H9 (cell line): Measurements from ENCODE around the gene TMEM171. TPM values are rescaled to one million over a fixed set of nuclear protein-coding genes. Genes with fewer than 3 reads are reported as not detected.

Experiments used
- DNase-seq: peaks from one replicate; pipeline ENCODE4 v3.0.0-alpha.2; 2017
- H2AFZ ChIP-seq: one replicate; pipeline ENCODE4 v1.6.1; 2013; ENCODE audit warnings: mild to moderate bottlenecking, low read length, control low read depth, moderate library complexity
- H2AK5ac ChIP-seq: 2 replicates; pipeline ENCODE4 v1.6.1; 2013; ENCODE audit warnings: low read length, control low read depth, mixed read lengths; ENCODE audit not compliant: insufficient read length
- H2BK120ac ChIP-seq: one replicate; pipeline ENCODE4 v1.6.1; 2013; ENCODE audit warnings: low read depth, mild to moderate bottlenecking, low read length, control low read depth, inconsistent platforms; ENCODE audit not compliant: poor library complexity, severe bottlenecking
- H2BK12ac ChIP-seq: 2 replicates; pipeline ENCODE4 v1.6.1; 2013; ENCODE audit warnings: low read length, control low read depth, mixed read lengths, low read depth; ENCODE audit not compliant: insufficient read length
- H2BK15ac ChIP-seq: 2 replicates; pipeline ENCODE4 v1.6.1; 2013; ENCODE audit warnings: low read depth, low read length, control low read depth
- H2BK20ac ChIP-seq: one replicate; pipeline ENCODE4 v1.6.1; 2013; ENCODE audit warnings: low read depth, mild to moderate bottlenecking, low read length, control low read depth, inconsistent platforms; ENCODE audit not compliant: poor library complexity, severe bottlenecking
- H2BK5ac ChIP-seq: 2 replicates; pipeline ENCODE4 v1.6.1; 2013; ENCODE audit warnings: low read length, control low read depth, mixed read lengths; ENCODE audit not compliant: insufficient read length
- H3K14ac ChIP-seq: 2 replicates; pipeline ENCODE4 v1.6.1; 2013; ENCODE audit warnings: low read length, control low read depth; ENCODE audit not compliant: insufficient read depth
- H3K18ac ChIP-seq: 2 replicates; pipeline ENCODE4 v1.6.1; 2013; ENCODE audit warnings: low read depth, mild to moderate bottlenecking, mixed read lengths, low read length, control low read depth; ENCODE audit not compliant: insufficient read length
- H3K23ac ChIP-seq: 2 replicates; pipeline ENCODE4 v1.6.1; 2013; ENCODE audit warnings: low read length, control low read depth, mixed read lengths, low read depth; ENCODE audit not compliant: insufficient read length
- H3K23me2 ChIP-seq: 2 replicates; pipeline ENCODE4 v1.6.1; 2013; ENCODE audit warnings: low read depth, mild to moderate bottlenecking, mixed read lengths, low read length, control low read depth; ENCODE audit not compliant: insufficient read length, poor library complexity, severe bottlenecking
- H3K27ac ChIP-seq: 2 replicates; pipeline ENCODE4 v1.5.1; 2013; ENCODE audit warnings: low read length, control low read depth, mixed read lengths, low read depth; ENCODE audit not compliant: insufficient read length
- H3K27me3 ChIP-seq: 2 replicates; pipeline ENCODE4 v1.6.1; 2013; ENCODE audit warnings: low read length, control low read depth, inconsistent platforms; ENCODE audit not compliant: insufficient read depth
- H3K4ac ChIP-seq: 2 replicates; pipeline ENCODE4 v1.6.1; 2013; ENCODE audit warnings: low read depth, mild to moderate bottlenecking, control low read depth, inconsistent platforms, low read length, moderate library complexity
- H3K4me1 ChIP-seq: 2 replicates; pipeline ENCODE4 v1.6.1; 2013; ENCODE audit warnings: low read length, control low read depth, inconsistent platforms; ENCODE audit not compliant: insufficient read depth
- H3K4me2 ChIP-seq: 2 replicates; pipeline ENCODE4 v1.6.1; 2013; ENCODE audit warnings: low read length, control low read depth, mixed read lengths; ENCODE audit not compliant: insufficient read length, insufficient read depth
- H3K56ac ChIP-seq: 2 replicates; pipeline ENCODE4 v1.6.1; 2013; ENCODE audit warnings: low read depth, mild to moderate bottlenecking, mixed read lengths, low read length, control low read depth; ENCODE audit not compliant: insufficient read length
- H3K79me1 ChIP-seq: 2 replicates; pipeline ENCODE4 v1.6.1; 2013; ENCODE audit warnings: low read depth, mild to moderate bottlenecking, moderate library complexity, low read length, control low read depth, inconsistent platforms; ENCODE audit not compliant: insufficient read depth, poor library complexity, severe bottlenecking
- H3K79me2 ChIP-seq: 2 replicates; pipeline ENCODE4 v1.6.1; 2013; ENCODE audit warnings: low read length, control low read depth, inconsistent platforms; ENCODE audit not compliant: insufficient read depth
- H3K9ac ChIP-seq: 2 replicates; pipeline ENCODE4 v1.6.1; 2013; ENCODE audit warnings: low read length, control low read depth, mixed read lengths; ENCODE audit not compliant: insufficient read length; ENCODE audit errors: extremely low read depth
- H3K9me3 ChIP-seq: one replicate; pipeline ENCODE4 v1.6.1; 2013; ENCODE audit warnings: low read depth, low read length, inconsistent platforms; ENCODE audit not compliant: control insufficient read depth
- H3T11ph ChIP-seq: one replicate; pipeline ENCODE4 v1.6.1; 2013; ENCODE audit warnings: mild to moderate bottlenecking, low read length, control low read depth, inconsistent platforms
- H4K20me1 ChIP-seq: one replicate; pipeline ENCODE4 v1.6.1; 2013; ENCODE audit not compliant: control insufficient read depth, insufficient read length, insufficient read depth
- H4K5ac ChIP-seq: 2 replicates; pipeline ENCODE4 v1.6.1; 2013; ENCODE audit warnings: low read depth, mild to moderate bottlenecking, mixed read lengths, low read length, control low read depth; ENCODE audit not compliant: insufficient read length
- H4K8ac ChIP-seq: replicated peaks from 2 replicates; pipeline ENCODE4 v1.6.1; 2013; ENCODE audit warnings: low read length, control low read depth, mixed read lengths, low read depth; ENCODE audit not compliant: insufficient read length
- H4K91ac ChIP-seq: 2 replicates; pipeline ENCODE4 v1.6.1; 2013; ENCODE audit warnings: low read depth, mild to moderate bottlenecking, moderate library complexity, mixed read lengths, low read length, control low read depth; ENCODE audit not compliant: insufficient read length
- H3K27ac Mint-ChIP-seq, 3 experiments: 2 replicates in 2 of 3; 3 replicates in 1 of 3; pipeline ENCODE4 v1.8.0; 2020 to 2021; ENCODE audit warnings: mixed read lengths in 3 of 3, mild to moderate bottlenecking in 1 of 3, moderate library complexity in 1 of 3
- H3K27me3 Mint-ChIP-seq: 2 replicates; pipeline ENCODE4 v1.8.0; 2021; ENCODE audit warnings: low read depth, mild to moderate bottlenecking, moderate library complexity, mixed read lengths
- H3K36me3 Mint-ChIP-seq, 3 experiments: 2 replicates in 2 of 3; 3 replicates in 1 of 3; pipeline ENCODE4 v1.8.0; 2020 to 2021; ENCODE audit warnings: low read depth in 3 of 3, mixed read lengths in 3 of 3; ENCODE audit not compliant: insufficient read depth in 1 of 3
- H3K4me1 Mint-ChIP-seq, 2 experiments: 2 replicates each; pipeline ENCODE4 v1.8.0; 2020; ENCODE audit warnings: mixed read lengths in 2 of 2
- H3K4me3 Mint-ChIP-seq, 2 experiments: 2 replicates in 1 of 2; 3 replicates in 1 of 2; pipeline ENCODE4 v1.8.0; 2020 to 2021; ENCODE audit warnings: mild to moderate bottlenecking in 2 of 2, mixed read lengths in 2 of 2, moderate library complexity in 1 of 2
- H3K9me3 Mint-ChIP-seq, 2 experiments: 2 replicates in 1 of 2; 3 replicates in 1 of 2; pipeline ENCODE4 v1.8.0; 2020; ENCODE audit warnings: mild to moderate bottlenecking in 2 of 2, mixed read lengths in 2 of 2, moderate library complexity in 1 of 2
- WGBS: extraction: QIAGEN DNeasy Blood & Tissue Kit; methylation state at CpG from one replicate; pipeline ENCODE4 v1.1.7; 2013; ENCODE audit warnings: missing lambda C conversion rate, low lambda C conversion rate, mixed read lengths; ENCODE audit not compliant: insufficient read length; ENCODE audit errors: extremely low coverage; 5-methylcytosine and 5-hydroxymethylcytosine counted together
- total RNA-seq: library from RNA; stranded (reverse); gene quantifications from 2 replicates; pipeline ENCODE4 v1.2.1, GENCODE V29; 2021
- TF ChIP-seq, protein P1 (sequence below): fragments of 200-600 bp; sonication (generic); conservative IDR thresholded peaks from 3 replicates; pipeline ENCODE4 v1.8.0; 2021; ENCODE audit warnings: antibody characterized with exemption, mild to moderate bottlenecking

Gene TMEM171
- total RNA-seq, 1 experiment from 2014 or later: 0.42 TPM

DNA sequence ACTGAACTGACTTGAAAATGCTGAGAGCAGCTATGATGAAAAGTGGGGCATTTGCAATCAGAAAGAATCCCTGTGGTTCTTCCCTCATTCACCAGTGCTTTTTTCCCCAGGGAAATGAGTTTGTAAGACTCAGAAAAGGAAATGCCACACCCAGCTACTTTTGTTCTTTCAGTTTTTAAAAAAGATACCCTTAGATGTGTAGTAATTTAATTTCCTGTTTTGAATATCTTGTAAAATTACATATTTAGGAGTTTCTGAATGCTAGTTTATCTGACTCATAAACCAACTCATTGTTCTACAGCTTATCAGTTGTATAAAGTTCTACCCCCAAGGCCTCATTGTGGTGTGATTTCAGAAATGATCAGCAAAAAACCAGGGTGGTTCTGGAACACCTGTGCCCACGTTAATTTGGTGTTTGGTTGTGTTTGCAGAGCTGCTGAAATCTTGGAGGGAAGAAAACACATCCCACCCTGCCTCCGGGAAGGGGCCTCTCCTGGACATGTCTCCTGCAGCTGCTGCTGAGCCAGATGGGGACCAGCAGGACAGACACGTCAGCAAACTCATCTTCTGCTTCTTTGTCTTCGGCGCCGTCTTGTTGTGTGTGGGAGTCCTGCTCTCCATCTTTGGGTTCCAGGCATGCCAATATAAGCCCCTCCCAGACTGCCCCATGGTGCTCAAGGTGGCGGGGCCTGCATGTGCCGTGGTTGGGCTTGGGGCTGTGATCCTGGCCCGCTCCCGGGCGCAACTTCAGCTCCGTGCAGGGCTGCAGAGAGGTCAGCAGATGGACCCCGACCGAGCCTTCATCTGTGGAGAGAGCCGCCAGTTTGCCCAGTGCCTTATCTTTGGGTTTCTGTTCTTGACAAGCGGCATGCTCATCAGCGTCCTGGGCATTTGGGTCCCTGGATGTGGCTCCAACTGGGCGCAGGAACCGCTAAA is 2.8 kb downstream of the TMEM171 start:
- H4K8ac ChIP-seq: no peak overlapping the region
- no peaks in the 10 kb centered on the region for H3K79me1 ChIP-seq
- H3K18ac ChIP-seq: no peak overlapping the region
- H3K23ac ChIP-seq: no peak overlapping the region
- H3K4me1 ChIP-seq: no peaks in the 10 kb centered on the region
- TF ChIP-seq, protein P1, sequence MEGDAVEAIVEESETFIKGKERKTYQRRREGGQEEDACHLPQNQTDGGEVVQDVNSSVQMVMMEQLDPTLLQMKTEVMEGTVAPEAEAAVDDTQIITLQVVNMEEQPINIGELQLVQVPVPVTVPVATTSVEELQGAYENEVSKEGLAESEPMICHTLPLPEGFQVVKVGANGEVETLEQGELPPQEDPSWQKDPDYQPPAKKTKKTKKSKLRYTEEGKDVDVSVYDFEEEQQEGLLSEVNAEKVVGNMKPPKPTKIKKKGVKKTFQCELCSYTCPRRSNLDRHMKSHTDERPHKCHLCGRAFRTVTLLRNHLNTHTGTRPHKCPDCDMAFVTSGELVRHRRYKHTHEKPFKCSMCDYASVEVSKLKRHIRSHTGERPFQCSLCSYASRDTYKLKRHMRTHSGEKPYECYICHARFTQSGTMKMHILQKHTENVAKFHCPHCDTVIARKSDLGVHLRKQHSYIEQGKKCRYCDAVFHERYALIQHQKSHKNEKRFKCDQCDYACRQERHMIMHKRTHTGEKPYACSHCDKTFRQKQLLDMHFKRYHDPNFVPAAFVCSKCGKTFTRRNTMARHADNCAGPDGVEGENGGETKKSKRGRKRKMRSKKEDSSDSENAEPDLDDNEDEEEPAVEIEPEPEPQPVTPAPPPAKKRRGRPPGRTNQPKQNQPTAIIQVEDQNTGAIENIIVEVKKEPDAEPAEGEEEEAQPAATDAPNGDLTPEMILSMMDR: no peak
- no peak overlapping the region for H3K27ac Mint-ChIP-seq
- H2AK5ac ChIP-seq: no peak overlapping the region
- no peak overlapping the region for H3K56ac ChIP-seq
- H3K27me3 Mint-ChIP-seq: peaks cover 51% of the 10 kb centered on the region
- no peaks in the 10 kb centered on the region for H3K79me2 ChIP-seq
- no peak overlapping the region for H2BK15ac ChIP-seq
- peak; percentile 59 for DNase-seq
- H3K23me2 ChIP-seq: peaks cover 10% of the 10 kb centered on the region
- H3K27me3 ChIP-seq: peaks cover 16% of the 10 kb centered on the region; the same call in 1 of the 2 replicates
- no peaks in the 10 kb centered on the region; a peak in 1 of 7 replicates for H3K36me3 Mint-ChIP-seq
- peaks cover 0 to 3% of the 10 kb centered on the region in 2 experiments; a peak in 2 of 5 replicates for H3K9me3 Mint-ChIP-seq
- no peak overlapping the region for H3K4ac ChIP-seq
- H3K4me3 Mint-ChIP-seq: no peak overlapping the region
- no peak overlapping the region for H4K5ac ChIP-seq
- H3K4me2 ChIP-seq: no peak overlapping the region
- WGBS: no CpG with 5 or more reads among the region's 19 CpGs
- no peak overlapping the region for H2BK12ac ChIP-seq
- H3K14ac ChIP-seq: no peak overlapping the region
- no peaks in the 10 kb centered on the region for H4K20me1 ChIP-seq
- H3K27ac ChIP-seq: no peak overlapping the region
- no peak overlapping the region for H2BK5ac ChIP-seq
- H3K4me1 Mint-ChIP-seq: peaks cover 20 to 24% of the 10 kb centered on the region in 2 experiments
- no peak overlapping the region for H3K9ac ChIP-seq
- no peak overlapping the region for H2BK120ac ChIP-seq
- no peak overlapping the region for H2AFZ ChIP-seq
- H3T11ph ChIP-seq: no peak overlapping the region
- H2BK20ac ChIP-seq: no peak overlapping the region
- H3K9me3 ChIP-seq: no peaks in the 10 kb centered on the region
- H4K91ac ChIP-seq: no peak overlapping the region
